GM12878 (cell line): ENCODE data around the gene GMCL1. TPM values are rescaled to one million over a fixed set of nuclear protein-coding genes. Genes with fewer than 3 reads are reported as not detected.
A peak's percentile ranks its signal among the peaks of the same experiment; 100 is the strongest.

Experiments used
- ATAC-seq: fragments of 200-7000 bp; cut with Tn5 transposase; 3 replicates; pipeline ENCODE4 v1.9.1; 2020; ENCODE audit warnings: mild to moderate bottlenecking, moderate library complexity
- BruUV-seq: library from RNA; stranded (reverse); fragments of 400-500 nt; replicated peaks from 2 replicates; lab custom pipeline; 2021; lab: Mats Ljungman, UMichigan
- CTCF ChIA-PET: fragments of 300-600 bp; sonication (Branson Sonifier 250); formaldehyde crosslinking; extraction: SDS; loops from one replicate; lab custom pipeline; 2021; ENCODE audit warnings: inconsistent platforms; lab: Yijun Ruan, JAX
- POLR2A ChIA-PET: fragments of 350-600 bp; formaldehyde crosslinking; extraction: SDS; loops from one replicate; lab custom pipeline; 2021; ENCODE audit warnings: inconsistent platforms; lab: Charles Lee
- RAD21 ChIA-PET: fragments of 300-600 bp; sonication (Branson Sonifier 250); formaldehyde crosslinking; loops from one replicate; lab custom pipeline; 2023; ENCODE audit warnings: antibody characterized with exemption; ENCODE audit not compliant: unreplicated experiment; lab: Charles Lee
- SMC1A ChIA-PET: fragments of 300-600 bp; sonication (Branson Sonifier 250); formaldehyde crosslinking; loops from one replicate; lab custom pipeline; 2023; ENCODE audit not compliant: unreplicated experiment, uncharacterized antibody; lab: Charles Lee
- DNase-seq: peaks from one replicate; pipeline ENCODE4 v3.0.0-alpha.2; 2011; ENCODE audit warnings: low read depth, low spot score
- FAIRE-seq: peaks from 3 replicates; lab custom pipeline; 2011; peaks lifted over from hg19 to GRCh38; lab: Jason Lieb, UNC
- H2AFZ ChIP-seq: 2 replicates; pipeline ENCODE4 v1.6.0; 2011; ENCODE audit warnings: low read depth, low read length, control low read depth; ENCODE audit not compliant: control insufficient read depth
- H3K27ac ChIP-seq: 2 replicates; pipeline ENCODE4 v1.5.1; 2011; ENCODE audit warnings: control low read depth; ENCODE audit not compliant: control insufficient read depth, insufficient read depth
- H3K27me3 ChIP-seq, 2 experiments: replicated peaks in 1 of 2; 2 replicates each; pipeline versions ENCODE4 v1.6.0 to v1.6.1; 2011; ENCODE audit warnings: low read length in 1 of 2; ENCODE audit not compliant: control insufficient read depth in 2 of 2, insufficient read depth in 2 of 2
- H3K36me3 ChIP-seq, 2 experiments: 2 replicates each; pipeline ENCODE4 v1.5.1; 2011; ENCODE audit warnings: low read length in 1 of 2; ENCODE audit not compliant: control insufficient read depth in 2 of 2, insufficient read depth in 2 of 2
- H3K4me1 ChIP-seq: 2 replicates; pipeline ENCODE4 v1.6.1; 2011; ENCODE audit warnings: mild to moderate bottlenecking, low read length, moderate library complexity, mixed read lengths; ENCODE audit not compliant: control insufficient read depth, insufficient read depth
- H3K4me2 ChIP-seq: 2 replicates; pipeline ENCODE4 v1.6.0; 2011; ENCODE audit warnings: control low read depth; ENCODE audit not compliant: control insufficient read depth, insufficient read depth
- H3K4me3 ChIP-seq: fragments of 200-600 bp; sonication (generic); 2 replicates; pipeline ENCODE4 v1.5.1; 2016
- H3K79me2 ChIP-seq: 2 replicates; pipeline ENCODE4 v1.6.0; 2011; ENCODE audit warnings: low read length; ENCODE audit not compliant: control insufficient read depth, insufficient read depth
- H3K9ac ChIP-seq: 2 replicates; pipeline ENCODE4 v1.8.0; 2011; ENCODE audit warnings: low read length, control low read depth, mixed read lengths; ENCODE audit not compliant: control insufficient read depth, insufficient read depth
- H3K9me3 ChIP-seq: replicated peaks from 3 replicates; pipeline ENCODE4 v1.5.1; 2011; ENCODE audit warnings: mild to moderate bottlenecking, low read length; ENCODE audit not compliant: control insufficient read depth, insufficient read depth
- H4K20me1 ChIP-seq: 2 replicates; pipeline ENCODE4 v1.6.0; 2011; ENCODE audit not compliant: control insufficient read depth, insufficient read depth
- CBFB ChIP-seq: IDR thresholded peaks from 2 replicates; pipeline ENCODE4 v1.6.1; 2016; ENCODE audit warnings: antibody characterized with exemption, low read depth
- CEBPZ ChIP-seq: fragments of 150-350 bp; IDR thresholded peaks from 2 replicates; pipeline ENCODE4 v1.6.1; 2016; ENCODE audit warnings: low read depth, low read length
- IKZF1 ChIP-seq: fragments of 450-650 bp; conservative IDR thresholded peaks from 2 replicates; pipeline ENCODE4 v1.6.1; 2017; ENCODE audit warnings: antibody characterized with exemption, mild to moderate bottlenecking
- IKZF2 ChIP-seq, 2 experiments: fragments of 450-650 bp; IDR thresholded peaks; 2 replicates each; pipeline ENCODE4 v1.6.1; 2017; ENCODE audit warnings: mild to moderate bottlenecking in 2 of 2, moderate library complexity in 2 of 2
- POLR2AphosphoS2 ChIP-seq: IDR thresholded peaks from 2 replicates; pipeline ENCODE4 v1.6.1; 2011; ENCODE audit warnings: low read depth, mild to moderate bottlenecking, low read length, improper control_type of control experiment, moderate library complexity
- RELB ChIP-seq: fragments of 450-650 bp; IDR thresholded peaks from 2 replicates; pipeline ENCODE4 v1.6.1; 2017; ENCODE audit warnings: low read depth, mild to moderate bottlenecking, moderate library complexity
- RUNX3 ChIP-seq: IDR thresholded peaks from 2 replicates; pipeline ENCODE4 v1.6.1; 2012; ENCODE audit warnings: low read length, inconsistent platforms
- SPI1 ChIP-seq: IDR thresholded peaks from 2 replicates; pipeline ENCODE4 v1.6.1; 2011; ENCODE audit warnings: low read depth, mild to moderate bottlenecking, low read length, moderate library complexity, borderline replicate concordance; ENCODE audit not compliant: insufficient read depth
- ZNF217 ChIP-seq: fragments of 450-650 bp; IDR thresholded peaks from 2 replicates; pipeline ENCODE4 v1.6.1; 2017; ENCODE audit warnings: antibody characterized with exemption, mild to moderate bottlenecking
- WGBS: methylation state at CpG from one replicate; pipeline ENCODE4 v1.1.6; 2016; ENCODE audit warnings: low lambda C conversion rate; ENCODE audit not compliant: insufficient replicate concordance, insufficient coverage; ENCODE audit errors: missing lambda C conversion rate; 5-methylcytosine and 5-hydroxymethylcytosine counted together
- in situ Hi-C: fragments of 300-500 bp; cut with MboI; formaldehyde crosslinking; loops from 9 replicates; pipeline ENCODE4 v1.14.3; 2018; ENCODE audit warnings: mixed read lengths
- intact Hi-C: fragments of 100-400 bp; cut with micrococcal nuclease; formaldehyde crosslinking; loops from one replicate; pipeline ENCODE4 v1.14.2; 2022; ENCODE audit not compliant: unreplicated experiment
- polyA plus RNA-seq, 11 experiments: library from polyadenylated mRNA; depleted of rRNA in 4 of 11; unstranded in 6 of 11; stranded (reverse) in 5 of 11; fragments of >200 nt; fragmentation: Nextera tagmentation in 4 of 11; fragmentation: Illumina TruSeq in 1 of 11; extraction: Ambion mirVana in 4 of 11; extraction: Trizol in 1 of 11; gene quantifications; 1 replicate in 1 of 11; 2 replicates in 10 of 11; pipeline versions ENCODE4 v1.2.1 to v1.2.3, GENCODE V29; 2011 to 2016; ENCODE audit warnings: inconsistent platforms in 2 of 11, missing spikeins in 2 of 11, low read depth in 1 of 11
- total RNA-seq, 4 experiments: library from RNA; depleted of rRNA in 3 of 4; stranded (reverse); fragments of >200 nt in 3 of 4; fragmentation: Illumina TruSeq in 1 of 4; extraction: Trizol in 1 of 4; gene quantifications; 2 replicates each; pipeline versions ENCODE4 v1.2.1 to v1.2.3, GENCODE V29; 2013 to 2021

Gene GMCL1
- total and polyA plus RNA-seq, 10 of the 15 experiments (the other 5 are each of a cell fraction or from before 2014, with no cell fraction given), result 3.7 to 21.4 (median 12.3) TPM

GRCh38 chr2:69918401-69918800 is 88.9 kb downstream of the GMCL1 start:
- H3K27me3 ChIP-seq, result no peaks in the 10 kb centered on the region
- no peak overlapping the region for H3K27ac ChIP-seq
- H3K9me3 ChIP-seq, result no peaks in the 10 kb centered on the region
- H3K36me3 ChIP-seq, result 0 out of 4 replicates have a peak, but pooled peaks cover 0 to 7% of the 10 kb centered on the region in 2 experiments
- FAIRE-seq (no peak), ATAC-seq (no peak)
- BruUV-seq, result no TSS peak
- RAD21 ChIA-PET, result interaction anchor here (1.5 kb wide), 2 partner anchors 151 to 225 kb away, joined by 3 to 9 read pairs; no protein-coding TSS in a partner anchor
- H3K9ac ChIP-seq, result no peak overlapping the region
- no peak overlapping the region for H3K4me2 ChIP-seq
- SMC1A ChIA-PET, result interaction anchor here (1.0 to 8.9 kb wide), 8 partner anchors 16 to 375 kb away, joined by 3 to 126 read pairs (median 3); partner anchors contain the start of gene SNRPG
- peaks cover 5% of the 10 kb centered on the region for H3K79me2 ChIP-seq
- POLR2A ChIA-PET, result interaction anchor here (0.8 to 6.2 kb wide), 4 partner anchors 152 to 215 kb away, joined by 3 to 75 read pairs (median 4); no protein-coding TSS in a partner anchor
- TF ChIP-seq IKZF1 (0 out of 2 replicates have a peak, but pooled peaks have one; percentile 22), ZNF217 (no peak), CEBPZ (no peak), SPI1 (no peak; the same call in 1 of the 2 replicates), RUNX3 (no peak), POLR2AphosphoS2 (no peak), CBFB (no peak), IKZF2 (IDR thresholded peaks at IDR 0.05) (0 out of 4 replicates have a peak, but pooled peaks of 1 of the 2 experiments have one; percentile 20), RELB (0 out of 2 replicates have a peak, but pooled peaks have one; percentile 18)
- TF ChIP-seq, all 136 proteins: peak for 3
- in situ Hi-C loops, result loop anchor here (5.0 kb wide), 1 partner anchor 154 kb away; no protein-coding TSS in a partner anchor
- Histone ChIP-seq H4K20me1 (no peaks in the 10 kb centered on the region), H2AFZ (no peak overlapping the region), H3K4me1 (peaks cover 5% of the 10 kb centered on the region; the same call in 1 of the 2 replicates), H3K4me3 (no peak overlapping the region)
- WGBS, result 3% methylated on average over 3 of the region's 3 CpGs
- intact Hi-C loops, result loop anchor here (10.0 kb wide), 1 partner anchor 696 kb away; no protein-coding TSS in a partner anchor
- no peak for DNase-seq
- CTCF ChIA-PET, result interaction anchor here (1.0 to 1.4 kb wide), 4 partner anchors 152 to 224 kb away, joined by 3 to 5 read pairs (median 5); no protein-coding TSS in a partner anchor
